ENCODE measurements around the gene GPC1. TPM values are rescaled to one million over a fixed set of nuclear protein-coding genes. Genes with fewer than 3 reads are reported as not detected.

Gene GPC1
- total RNA-seq, 4 donors from 2014 or later, result 117 to 153 (median 144) TPM

- no peak for TF ChIP-seq POLR2A (IDR thresholded peaks at IDR 0.05)
- TF ChIP-seq EP300 (IDR thresholded peaks at IDR 0.05), result no peak
- no peak for TF ChIP-seq CTCF (IDR thresholded peaks at IDR 0.05)
Observed at GRCh38 chr2:240501531-240501991, 66.1 kb downstream of the GPC1 start.

GRCh38 chr2:240502059-240502429 is 66.6 kb downstream of the GPC1 start:
- Histone ChIP-seq H3K27me3 (no peaks in the 10 kb centered on the region), H3K27ac (no peak overlapping the region), H3K4me1 (no peaks in the 10 kb centered on the region), H3K9me3 (no peaks in the 10 kb centered on the region), H3K36me3 (peaks cover 0 to 80% (median 0%) of the 10 kb centered on the region in 3 donors), H3K4me3 (no peak overlapping the region)
- TF ChIP-seq EP300 (IDR thresholded peaks at IDR 0.05) (no peak), POLR2A (IDR thresholded peaks at IDR 0.05) (no peak), CTCF (IDR thresholded peaks at IDR 0.05) (no peak)
- no peak for DNase-seq (ENCODE audit: low spot score in 2 of 2)
- 91 to 100% methylated on average over 3 to 5 of the region's 5 CpGs for WGBS, 2 donors

More at GRCh38 chr2:240501531-240501991, 66.1 kb downstream of the GPC1 start:
- Histone ChIP-seq H3K9me3 (no peaks in the 10 kb centered on the region), H3K27ac (no peak overlapping the region), H3K4me3 (no peak overlapping the region), H3K36me3 (peaks cover 0 to 80% (median 0%) of the 10 kb centered on the region in 3 donors), H3K4me1 (no peaks in the 10 kb centered on the region), H3K27me3 (no peaks in the 10 kb centered on the region)
- WGBS, 2 donors, result 82 to 94% methylated on average over 12 to 13 of the region's 13 CpGs
- DNase-seq (ENCODE audit: low spot score in 2 of 2), result peak in 1 of 2 donors; percentile 5

GRCh38 chr2:240502430-240503121 is 67.1 kb downstream of the GPC1 start:
- WGBS, 2 donors, result 75 to 80% methylated on average over 14 of the region's 14 CpGs
- Histone ChIP-seq H3K9me3 (no peaks in the 10 kb centered on the region), H3K27ac (no peak overlapping the region), H3K27me3 (no peaks in the 10 kb centered on the region), H3K4me3 (no peak overlapping the region), H3K36me3 (peaks cover 0 to 80% (median 0%) of the 10 kb centered on the region in 3 donors), H3K4me1 (no peaks in the 10 kb centered on the region)
- DNase-seq (ENCODE audit: low spot score in 2 of 2), result no peak
- no peak for TF ChIP-seq EP300 (IDR thresholded peaks at IDR 0.05)
- no peak for TF ChIP-seq CTCF (IDR thresholded peaks at IDR 0.05)
- no peak for TF ChIP-seq POLR2A (IDR thresholded peaks at IDR 0.05)

GRCh38 chr2:240503375-240503774 is 67.9 kb downstream of the GPC1 start:
- DNase-seq (ENCODE audit: low spot score in 2 of 2), result no peak
- 92% methylated on average over 9 of the region's 9 CpGs for WGBS, 2 donors

More at GRCh38 chr2:240503375-240503774, 67.9 kb downstream of the GPC1 start:
- H3K9me3 ChIP-seq, result no peaks in the 10 kb centered on the region
- TF ChIP-seq EP300 (IDR thresholded peaks at IDR 0.05), result no peak
- TF ChIP-seq CTCF (IDR thresholded peaks at IDR 0.05), result no peak
- no peak for TF ChIP-seq POLR2A (IDR thresholded peaks at IDR 0.05)
- H3K4me3 ChIP-seq, result no peak overlapping the region
- no peak overlapping the region for H3K27ac ChIP-seq
- H3K4me1 ChIP-seq, result no peaks in the 10 kb centered on the region
- peaks cover 0 to 79% (median 0%) of the 10 kb centered on the region in 3 donors for H3K36me3 ChIP-seq
- no peaks in the 10 kb centered on the region for H3K27me3 ChIP-seq

Data from tibial nerve (tissue), 4 donors.